Peyer's patch (tissue), 4 donors: ENCODE results near the gene PGS1.

Source experiments
- POLR2A ChIP-seq, 2 donors: fragments of 450-650 bp; IDR thresholded peaks; one replicate each; pipeline ENCODE4 v1.5.1; 2017; ENCODE audit warnings: antibody characterized with exemption in 2 of 2, mild to moderate bottlenecking in 2 of 2, moderate library complexity in 2 of 2
- TF ChIP-seq, protein P1 (sequence below), 6 experiments: fragments of 450-650 bp in 4 of 6; fragments of 200-600 bp in 2 of 6; sonication (generic) in 1 of 6; IDR thresholded peaks; one replicate each; pipeline ENCODE4 v1.5.1; 2017 to 2019; ENCODE audit warnings: antibody characterized with exemption in 6 of 6, mild to moderate bottlenecking in 3 of 6, moderate library complexity in 1 of 6

DNA sequence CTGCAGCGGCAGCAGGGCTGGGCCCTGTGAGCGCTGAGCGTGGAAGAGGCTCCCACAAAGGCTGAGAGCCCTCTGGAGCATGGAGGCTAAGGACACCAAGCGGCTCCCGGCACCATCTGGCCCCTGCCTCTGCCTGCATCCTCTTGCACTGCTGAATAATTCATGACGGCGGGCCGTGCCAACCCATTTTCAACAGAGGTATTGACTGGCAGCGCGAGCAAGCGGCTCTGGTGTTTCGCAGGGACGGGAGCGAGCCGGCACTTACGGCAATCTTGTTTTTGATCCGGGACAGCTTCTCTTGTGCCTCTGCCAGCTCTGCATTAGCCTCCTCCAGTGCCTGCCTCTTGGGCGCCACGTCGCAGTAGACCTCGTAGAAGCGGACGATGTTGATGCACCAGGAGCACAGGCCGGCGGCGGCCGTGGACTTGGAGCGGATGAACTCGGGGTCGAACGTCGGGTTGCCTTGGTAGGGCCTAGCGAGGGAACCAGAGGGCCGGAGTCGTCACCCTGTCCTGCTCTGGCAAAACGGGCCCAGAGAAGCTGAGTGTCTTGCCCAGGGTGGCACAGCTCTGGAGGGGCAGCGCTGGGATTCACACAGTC, 80.4 kb downstream of the PGS1 start:
- TF ChIP-seq, protein P1, sequence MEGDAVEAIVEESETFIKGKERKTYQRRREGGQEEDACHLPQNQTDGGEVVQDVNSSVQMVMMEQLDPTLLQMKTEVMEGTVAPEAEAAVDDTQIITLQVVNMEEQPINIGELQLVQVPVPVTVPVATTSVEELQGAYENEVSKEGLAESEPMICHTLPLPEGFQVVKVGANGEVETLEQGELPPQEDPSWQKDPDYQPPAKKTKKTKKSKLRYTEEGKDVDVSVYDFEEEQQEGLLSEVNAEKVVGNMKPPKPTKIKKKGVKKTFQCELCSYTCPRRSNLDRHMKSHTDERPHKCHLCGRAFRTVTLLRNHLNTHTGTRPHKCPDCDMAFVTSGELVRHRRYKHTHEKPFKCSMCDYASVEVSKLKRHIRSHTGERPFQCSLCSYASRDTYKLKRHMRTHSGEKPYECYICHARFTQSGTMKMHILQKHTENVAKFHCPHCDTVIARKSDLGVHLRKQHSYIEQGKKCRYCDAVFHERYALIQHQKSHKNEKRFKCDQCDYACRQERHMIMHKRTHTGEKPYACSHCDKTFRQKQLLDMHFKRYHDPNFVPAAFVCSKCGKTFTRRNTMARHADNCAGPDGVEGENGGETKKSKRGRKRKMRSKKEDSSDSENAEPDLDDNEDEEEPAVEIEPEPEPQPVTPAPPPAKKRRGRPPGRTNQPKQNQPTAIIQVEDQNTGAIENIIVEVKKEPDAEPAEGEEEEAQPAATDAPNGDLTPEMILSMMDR (IDR thresholded peaks at IDR 0.05) = no peak
- TF ChIP-seq POLR2A (IDR thresholded peaks at IDR 0.05) = no peak
